ENCODE data around the gene GALNS.

The GALNS gene

DNA sequence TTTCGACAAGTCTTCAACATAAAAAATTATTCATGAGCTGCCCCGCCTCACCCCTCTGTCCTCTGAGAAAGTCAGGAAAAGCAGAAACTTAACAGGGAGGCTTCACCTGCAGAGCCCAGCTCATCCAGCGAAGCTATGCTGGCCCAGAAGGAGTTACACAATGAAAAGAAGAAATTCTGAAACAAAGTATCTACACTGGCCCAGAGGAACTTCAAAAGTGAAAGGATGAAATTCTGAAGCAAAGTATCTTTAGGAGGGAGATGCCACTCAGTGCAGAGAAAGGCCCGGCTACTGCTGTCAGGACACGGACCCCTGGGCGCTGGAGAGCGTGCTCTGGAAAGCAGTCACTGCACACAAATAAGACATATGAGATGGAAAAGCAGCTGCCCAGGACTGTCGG, 1.6 kb downstream of the GALNS start:
- DNase-seq = no peak

DNA sequence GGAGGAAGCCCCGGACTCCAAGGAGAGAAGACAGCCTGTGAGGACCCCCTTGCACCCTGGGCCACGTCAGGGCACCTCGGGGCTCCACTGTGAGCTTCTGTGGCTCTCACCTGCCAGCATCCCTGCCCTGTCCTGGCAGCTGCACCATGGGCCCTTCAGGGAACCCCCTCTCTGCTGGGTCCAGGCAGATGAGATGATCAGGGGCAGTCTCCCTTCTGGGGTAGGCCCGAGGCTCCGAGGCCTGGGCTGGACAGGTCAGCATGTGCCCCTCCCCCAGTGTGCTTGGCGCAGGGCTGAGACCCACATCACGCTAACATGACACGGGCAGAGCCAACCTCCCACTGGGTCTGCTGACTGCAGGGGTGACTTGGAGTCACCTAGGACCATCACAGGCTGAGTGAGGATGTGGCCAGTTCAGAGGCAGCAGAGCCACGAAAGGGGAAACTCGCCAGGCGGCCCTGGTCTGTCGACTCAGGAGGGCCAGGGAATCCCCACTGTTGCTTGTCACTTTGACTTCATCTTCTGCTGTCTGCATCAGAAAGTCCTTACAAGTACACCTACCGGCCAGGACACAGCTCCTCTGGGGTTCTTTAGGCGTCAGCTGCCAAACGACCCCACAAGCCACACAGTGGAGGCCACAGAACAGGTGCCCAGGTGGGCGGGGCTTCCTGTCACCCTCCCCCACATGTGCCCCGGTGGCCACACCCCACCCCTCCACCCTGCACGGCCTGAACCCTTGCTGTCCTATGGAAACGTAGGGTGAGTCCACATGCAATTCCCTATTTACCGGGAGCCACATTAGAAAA, 2.2 kb downstream of the GALNS start:
- DNase-seq = no peak

DNA sequence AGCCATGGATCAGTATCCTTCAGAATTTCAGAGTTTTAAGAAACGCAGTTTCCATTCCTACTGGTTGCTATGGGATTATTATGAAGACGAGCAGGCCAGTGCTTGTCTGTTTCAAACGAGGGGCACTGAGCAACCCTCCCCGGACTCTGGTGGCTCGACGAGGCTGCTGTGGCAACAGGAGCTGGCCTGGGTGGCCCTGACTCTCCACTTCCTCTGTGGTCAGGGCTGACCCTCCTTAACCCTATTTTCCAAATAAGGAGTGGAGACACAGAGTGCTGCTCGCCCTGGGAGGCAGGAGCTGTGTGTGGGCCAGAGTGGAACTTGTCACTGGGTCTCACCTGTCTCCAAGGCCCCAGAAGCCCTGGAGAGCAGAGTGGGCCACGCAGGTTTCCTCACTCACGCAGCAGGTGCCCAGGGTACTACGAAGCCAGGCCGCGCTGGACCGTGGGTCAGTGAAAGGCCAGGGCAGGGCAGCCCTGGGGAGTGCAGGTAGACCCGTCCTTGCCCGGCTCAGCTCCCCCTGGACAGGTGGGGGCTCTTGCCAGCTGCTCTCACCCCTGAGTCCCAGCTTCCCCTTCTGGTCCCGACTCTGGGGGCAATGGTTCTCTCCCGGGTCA, 3.3 kb downstream of the GALNS start:
- no peak for DNase-seq

DNA sequence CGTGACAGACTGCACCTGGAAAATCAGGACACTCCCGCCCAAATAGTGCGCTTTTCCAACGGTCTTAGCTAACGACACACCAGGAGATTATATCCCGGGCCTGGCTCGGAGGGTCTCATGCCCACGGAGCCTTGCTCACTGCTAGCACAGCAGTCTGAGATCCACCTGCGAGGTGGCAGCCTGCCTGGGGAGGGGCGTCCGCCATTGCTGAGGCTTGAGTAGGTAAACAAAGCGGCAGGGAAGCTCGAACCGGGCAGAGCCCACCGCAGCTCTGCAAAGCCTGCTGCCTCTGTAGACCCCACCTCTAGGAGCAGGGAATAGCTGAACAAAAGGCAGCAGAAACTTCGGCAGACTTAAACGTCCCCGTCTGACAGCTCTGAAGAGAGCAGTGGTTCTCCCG, 5.1 kb downstream of the GALNS start:
- no peak for DNase-seq

DNA sequence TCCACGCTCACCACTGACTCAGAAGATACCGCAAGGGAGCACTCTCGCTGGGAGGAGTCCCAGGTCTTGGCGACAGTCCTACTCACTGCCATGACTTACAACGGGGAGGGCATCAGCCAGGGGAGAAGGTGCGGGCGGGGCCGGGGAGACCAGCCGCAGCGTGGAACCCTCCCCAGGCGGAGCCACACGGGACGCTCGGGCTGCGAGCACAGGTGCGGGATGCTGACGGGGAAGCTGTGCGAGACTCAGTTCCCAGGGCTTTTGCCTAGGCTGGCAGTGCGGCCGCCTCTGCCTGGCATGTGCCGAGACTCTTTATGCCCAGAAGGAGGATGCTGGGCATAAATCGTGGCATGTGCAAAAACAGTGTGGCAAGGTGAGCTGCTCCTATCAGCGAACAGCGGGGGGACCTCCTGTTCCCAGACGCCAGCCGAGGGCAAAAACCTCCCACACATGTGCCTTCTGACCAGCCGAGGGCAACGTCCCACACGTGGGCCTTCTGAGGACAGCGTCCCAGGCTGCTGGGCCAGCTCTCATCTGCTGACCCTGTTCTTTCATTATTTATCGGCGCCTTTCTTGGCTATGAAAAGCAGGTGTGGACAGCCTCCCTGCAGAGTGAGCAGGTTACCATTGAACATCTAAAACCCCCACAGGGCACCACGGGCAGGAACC, 6.1 kb downstream of the GALNS start:
- DNase-seq = no peak

DNA sequence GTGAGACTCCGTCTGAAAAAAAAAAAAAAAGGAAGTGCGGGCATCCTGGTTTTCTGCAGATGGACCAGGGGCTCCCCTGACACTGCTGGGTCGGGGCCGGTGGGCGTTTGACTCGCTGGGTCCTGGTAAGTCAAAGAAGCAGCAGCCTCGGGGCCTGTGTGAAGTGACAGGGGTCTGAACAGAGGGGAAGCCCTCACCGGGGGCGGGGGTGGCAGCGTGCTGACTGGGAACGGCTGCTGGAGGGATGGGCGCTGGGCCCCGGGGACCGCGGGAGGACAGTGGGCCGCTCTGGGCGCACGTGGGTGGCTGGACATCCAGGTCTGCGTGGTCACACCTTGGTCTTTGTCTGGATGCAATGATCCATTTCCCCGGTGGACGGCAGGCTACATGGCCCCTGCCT, 8.2 kb downstream of the GALNS start:
- no peak for DNase-seq

DNA sequence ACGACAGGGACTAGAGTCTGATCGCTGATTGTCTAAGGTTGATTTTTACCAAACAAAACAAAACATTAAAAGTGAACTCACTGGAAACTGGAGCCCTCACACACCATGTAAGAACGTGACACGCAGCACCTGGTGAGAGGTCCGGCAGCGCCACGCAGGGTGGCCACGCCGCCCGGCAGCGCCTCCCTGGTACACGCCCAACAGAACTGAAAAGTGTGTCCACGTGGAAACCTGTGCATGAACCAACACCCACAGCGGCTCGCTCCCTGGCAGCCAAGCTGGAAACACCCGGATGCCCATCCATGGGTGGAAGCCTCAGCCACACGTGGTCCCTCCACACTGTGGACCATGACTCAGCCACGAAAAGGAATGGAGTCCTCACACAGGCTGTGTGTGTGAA, 9.1 kb downstream of the GALNS start:
- DNase-seq = no peak

DNA sequence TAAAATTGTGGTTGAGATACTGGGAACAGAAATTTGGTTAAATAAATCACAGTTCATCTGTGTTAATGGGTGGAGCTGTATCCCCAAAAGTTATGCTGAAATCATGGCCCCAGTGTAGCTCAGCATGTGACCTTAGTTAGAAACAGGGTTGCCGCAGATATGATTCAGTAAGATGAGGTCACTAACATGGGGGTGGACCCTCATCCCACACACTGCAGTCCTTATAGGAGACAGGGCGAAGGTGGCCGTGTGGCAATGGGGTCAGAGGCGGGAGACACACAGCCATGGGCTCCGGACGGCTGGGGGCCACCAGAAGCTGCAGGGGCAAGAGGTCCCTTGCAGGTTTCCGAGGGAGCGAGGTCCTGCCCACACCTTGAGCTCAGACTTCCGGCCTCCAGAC, 10.7 kb downstream of the GALNS start:
- DNase-seq = no peak

DNA sequence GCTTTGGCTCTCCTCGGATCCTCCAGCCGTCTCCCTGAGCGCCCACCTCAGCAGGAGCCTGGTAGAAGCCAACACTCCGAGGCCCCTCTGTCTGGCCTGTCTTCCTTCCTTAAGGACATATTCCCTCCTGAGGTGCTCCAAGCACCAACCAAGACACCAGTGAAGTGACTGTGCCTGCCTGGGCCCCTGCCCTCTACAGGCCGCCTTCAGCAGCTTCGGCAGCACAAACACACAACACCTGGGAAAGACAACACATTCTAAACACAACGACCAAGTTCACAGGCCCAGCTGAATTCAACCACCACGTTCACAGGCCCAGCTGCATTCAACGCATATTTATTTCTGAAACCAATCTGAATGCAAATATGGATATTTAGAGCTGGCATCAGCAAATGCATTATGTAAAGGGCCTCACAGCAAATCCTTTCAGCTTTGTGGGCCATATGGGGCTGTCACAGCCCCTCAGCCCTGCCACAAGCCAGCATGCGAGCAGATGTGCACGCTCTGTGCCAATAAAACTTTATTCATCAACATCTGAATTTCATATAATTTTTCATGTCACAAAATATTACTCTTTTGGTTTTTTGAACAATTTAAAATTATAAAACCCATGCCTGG, 12.2 kb downstream of the GALNS start:
- no peak for DNase-seq

DNA sequence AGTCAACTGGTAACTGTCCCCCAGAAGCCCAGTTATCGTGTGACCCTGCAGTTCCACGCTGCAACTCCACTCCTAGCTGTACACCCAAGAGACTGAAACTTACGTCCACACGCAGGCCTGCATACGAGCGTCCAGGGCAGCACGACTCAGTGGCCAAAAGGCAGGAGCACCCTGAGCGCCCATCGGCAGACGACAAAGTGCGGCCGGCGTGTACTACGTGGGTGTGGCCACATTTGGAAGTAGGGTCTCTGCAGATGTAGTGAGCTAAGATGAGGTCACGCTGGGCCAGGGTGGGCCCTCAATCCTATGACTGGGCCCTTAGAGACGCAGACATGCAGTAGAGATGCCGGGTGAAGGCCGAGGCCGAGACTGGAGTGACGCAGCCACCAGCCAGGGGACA, 13.5 kb downstream of the GALNS start:
- no peak for DNase-seq

DNA sequence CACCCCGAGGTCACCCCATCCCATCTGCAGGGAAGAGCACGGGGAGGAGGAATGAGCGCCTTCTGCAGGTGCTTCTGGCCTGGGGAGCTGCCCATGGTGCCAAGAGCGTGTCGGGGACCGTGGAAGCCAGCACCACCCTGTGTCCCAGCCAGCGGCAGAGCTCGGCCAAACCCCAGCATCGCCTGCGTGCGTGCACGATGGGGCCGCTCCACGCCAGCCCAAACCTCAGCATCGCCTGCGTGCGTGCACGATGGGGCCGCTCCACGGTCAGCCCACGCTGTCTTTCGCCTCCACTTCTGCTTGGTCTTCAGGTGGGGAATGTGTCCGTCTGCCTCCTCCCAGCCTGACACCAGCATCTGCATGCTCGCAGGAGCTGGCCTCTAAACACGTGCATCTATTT, 13.9 kb downstream of the GALNS start:
- DNase-seq = no peak

DNA sequence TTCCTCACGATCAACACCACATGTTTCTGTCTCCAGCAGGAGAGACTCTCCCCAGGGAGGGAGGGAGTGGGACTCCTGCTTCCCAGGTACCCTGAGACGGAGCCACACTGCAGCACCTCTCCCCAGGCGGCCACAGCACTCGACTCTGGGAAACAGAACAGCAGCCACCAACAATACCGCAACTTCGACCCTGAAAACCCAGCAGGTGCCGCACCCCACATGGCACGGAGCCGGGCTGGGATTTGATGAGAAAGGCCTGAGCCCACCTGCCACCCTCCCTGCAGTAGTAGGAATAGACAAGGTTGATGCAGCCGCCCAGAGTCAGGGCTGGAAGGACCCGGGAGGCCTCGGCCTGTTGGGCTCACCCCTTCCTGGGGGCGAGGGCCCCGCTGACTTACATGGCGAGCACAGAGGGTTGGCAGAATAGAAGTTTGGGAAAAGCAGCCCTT, 14.4 kb downstream of the GALNS start:
- DNase-seq = no peak

DNA sequence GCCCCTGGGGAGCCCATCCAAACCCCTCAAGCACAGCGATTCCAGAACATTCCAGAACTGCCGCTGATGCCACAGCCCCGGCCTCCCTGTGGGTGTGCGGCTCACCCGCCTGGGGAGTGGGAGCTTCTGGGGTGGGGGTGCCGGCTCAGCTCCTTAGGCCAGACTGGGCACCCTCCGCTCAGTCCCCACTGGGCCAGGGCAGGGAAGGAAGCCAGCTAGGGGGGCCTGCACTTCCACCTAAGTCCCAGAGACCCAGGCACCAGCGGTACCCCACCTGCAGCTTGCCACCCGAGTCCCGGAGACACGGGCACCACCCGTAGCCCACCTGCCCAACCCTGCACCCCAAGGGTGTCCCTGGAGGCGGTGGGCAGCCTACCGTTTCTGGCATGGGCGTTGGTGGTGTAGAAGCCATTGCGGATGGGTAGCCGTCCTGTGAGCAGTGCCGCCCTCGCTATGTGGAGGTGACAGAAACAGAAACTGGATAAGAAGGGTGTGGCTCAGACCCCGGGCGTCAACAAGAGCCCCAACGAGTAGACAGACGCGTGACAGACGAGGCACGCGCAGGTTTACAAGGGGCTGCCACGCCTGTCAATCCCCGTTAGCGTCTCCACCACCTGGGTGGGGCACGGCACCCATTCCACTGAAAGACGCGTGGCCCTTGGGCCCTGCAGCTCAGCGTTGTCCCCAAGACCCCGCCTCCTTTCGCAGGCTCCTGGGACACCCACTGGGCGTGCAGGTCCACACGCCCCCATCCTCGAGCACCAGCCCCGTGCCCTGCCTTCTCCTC, 15.0 kb downstream of the GALNS start:
- DNase-seq = no peak

DNA sequence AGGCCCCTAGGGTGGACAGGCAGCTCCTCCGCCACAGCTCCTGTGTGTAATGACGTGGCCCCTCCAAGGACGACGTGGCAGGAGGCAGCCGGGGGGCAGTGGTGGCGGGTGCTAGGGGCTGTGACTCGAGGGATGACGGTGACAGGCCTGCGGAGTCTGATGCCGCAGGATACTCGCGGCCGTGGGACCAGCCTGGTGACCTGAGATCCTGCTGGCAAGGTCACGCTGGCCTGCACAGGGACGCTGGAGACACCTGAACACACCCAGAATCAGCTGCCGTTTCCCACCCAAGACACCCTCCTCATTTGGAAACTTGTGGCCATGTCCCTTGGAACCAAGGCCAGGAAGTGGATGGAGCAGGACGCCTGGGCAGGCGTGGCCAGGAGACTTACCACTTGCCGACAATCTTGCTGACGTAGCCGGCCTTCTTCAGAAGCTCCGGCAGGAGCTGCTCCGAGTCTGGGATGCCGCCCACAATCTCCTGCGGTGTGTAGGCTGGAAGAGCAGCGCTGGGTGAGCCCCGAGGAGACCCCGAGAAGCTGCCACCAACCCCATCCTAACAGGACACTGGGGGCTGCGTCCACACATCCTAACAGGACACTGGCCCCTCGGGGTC, 16.0 kb downstream of the GALNS start:
- DNase-seq = no peak

DNA sequence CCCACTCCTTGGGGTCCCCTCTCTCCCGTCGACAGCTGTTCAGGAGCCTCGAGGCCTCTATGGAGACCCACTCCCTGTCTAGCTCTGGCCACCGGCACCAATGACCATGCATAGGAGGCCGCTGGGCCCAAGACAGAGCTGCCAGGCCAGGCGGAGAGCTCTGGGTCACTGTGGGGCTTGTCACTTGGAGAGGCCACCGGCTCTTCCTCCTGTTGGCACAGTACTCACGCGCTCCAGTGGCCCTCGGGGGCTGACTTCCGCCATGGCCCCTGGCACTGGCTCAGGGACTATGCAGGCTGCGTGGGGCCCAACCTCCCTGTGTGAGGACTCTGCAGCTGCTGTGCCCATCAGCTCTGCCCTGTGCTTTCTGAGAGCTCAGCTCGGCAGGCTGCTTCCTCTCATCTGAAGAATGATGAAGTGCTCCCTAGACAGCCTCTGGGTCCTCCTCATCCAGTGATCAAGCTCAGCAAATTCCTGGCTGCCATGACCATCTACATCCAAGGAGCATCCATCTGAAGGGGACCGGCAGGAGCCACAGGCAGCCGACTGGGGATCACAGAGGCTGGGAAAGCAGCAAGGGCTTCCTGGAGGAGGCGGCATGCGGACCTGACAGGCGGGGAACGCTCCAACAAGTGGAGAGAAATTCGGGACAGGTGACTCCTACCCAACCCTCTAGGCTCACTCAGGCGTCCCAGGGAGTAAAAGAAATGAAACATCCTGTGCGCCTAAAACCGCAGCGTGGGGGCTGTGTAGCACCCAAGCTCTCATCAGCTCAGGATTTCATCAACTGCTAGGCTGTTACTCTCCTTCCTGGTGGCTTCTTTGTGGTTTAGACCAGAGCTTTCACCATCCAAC, 16.8 kb downstream of the GALNS start:
- DNase-seq = no peak

DNA sequence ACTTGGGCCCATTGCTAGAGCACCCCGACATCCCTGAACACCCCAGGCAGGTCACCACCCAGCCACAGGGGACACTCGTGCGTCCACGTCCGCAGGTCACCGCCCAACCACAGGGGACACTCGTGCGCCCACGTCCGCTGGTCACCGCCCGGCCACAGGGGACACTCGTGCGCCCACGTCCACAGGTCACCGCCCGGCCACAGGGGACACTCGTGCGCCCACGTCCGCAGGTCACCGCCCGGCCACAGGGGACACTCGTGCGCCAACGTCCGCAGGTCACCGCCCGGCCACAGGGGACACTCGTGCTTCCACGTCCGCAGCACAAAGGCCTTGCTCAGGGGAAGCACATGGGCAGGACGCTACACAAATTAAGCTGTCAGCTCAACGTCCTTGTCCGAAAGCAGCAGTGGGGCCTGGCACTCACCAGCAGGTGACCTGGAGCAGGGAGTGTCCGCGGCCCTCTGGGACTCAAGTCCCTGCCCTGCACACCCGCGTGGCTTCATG, 17.7 kb downstream of the GALNS start:
- no peak for DNase-seq

DNA sequence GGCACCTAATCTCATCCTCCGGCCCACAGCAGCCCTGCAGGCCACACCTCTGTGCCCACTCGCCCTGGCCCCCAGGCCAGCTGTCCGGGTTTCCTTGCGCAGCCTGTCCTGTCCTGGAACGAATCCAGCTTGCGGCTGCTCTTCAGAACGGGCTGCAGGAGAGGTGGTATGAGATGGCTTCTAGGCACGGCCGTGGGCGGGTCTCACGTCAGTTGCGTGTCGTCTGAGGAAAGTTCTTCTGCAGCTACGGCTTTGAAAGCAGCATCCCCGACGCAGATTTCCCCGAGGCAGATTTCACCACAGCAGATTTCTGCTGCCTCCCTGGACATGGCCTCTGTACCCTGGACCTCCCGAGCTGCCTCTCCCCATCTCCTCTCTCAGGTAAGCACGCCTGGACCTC, 18.2 kb downstream of the GALNS start:
- no peak for DNase-seq

DNA sequence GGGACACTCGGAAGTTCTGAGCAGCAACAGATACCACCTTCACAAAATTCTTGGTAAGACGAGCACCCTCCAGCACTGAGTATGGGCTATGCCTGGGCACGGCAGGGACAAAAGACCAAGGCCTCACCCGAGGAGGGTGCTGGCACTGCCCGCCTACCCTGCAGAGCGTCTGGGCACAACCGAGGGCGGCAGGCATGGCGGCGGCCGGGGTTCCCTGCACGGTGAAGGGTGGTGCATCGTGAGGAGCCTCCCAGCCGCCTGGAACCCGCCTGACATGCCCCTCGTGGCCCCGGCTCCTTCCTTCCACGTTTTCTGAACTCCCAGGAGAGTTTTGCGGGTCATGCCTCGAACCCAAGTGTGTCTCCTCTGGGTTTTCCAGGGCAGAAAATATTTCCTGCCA, 18.9 kb downstream of the GALNS start:
- no peak for DNase-seq

DNA sequence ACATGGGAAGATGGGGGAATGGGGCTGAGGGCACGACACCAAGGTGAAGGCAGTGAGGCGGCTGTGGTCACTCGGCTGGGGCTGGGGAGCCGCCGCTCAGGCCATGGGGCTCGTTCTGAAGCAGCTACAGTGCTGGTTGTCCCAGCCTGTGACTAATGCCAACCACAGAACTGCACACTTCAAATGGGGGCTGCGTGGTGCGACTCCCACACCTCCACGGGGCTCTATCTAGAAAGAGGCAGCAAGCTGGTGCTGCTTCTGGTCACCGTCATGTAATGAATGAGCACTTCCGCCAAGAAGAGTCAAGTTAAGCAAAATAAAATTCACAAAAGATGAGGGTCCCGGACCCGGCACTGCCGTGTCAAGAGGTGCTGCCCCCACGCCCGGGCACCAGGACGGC, 20.0 kb downstream of the GALNS start:
- no peak for DNase-seq

DNA sequence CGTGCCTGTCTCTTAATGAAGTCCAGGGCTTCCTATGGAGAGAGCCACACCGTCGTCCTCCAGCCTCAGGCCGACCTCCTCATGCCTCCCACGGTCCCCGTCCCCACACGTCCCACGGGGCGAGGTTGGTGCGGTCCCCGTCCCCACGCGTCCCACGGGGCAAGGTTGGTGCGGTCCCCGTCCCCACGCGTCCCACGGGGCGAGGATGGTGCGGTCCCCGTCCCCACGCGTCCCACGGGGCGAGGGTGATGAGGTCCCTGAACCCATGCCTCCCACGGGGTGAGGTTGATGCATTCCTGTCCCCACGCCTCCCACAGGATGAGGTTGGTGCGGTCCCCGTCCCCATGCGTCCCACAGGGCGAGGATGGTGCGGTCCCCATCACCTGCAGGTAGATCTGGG, 20.9 kb downstream of the GALNS start:
- no peak for DNase-seq

DNA sequence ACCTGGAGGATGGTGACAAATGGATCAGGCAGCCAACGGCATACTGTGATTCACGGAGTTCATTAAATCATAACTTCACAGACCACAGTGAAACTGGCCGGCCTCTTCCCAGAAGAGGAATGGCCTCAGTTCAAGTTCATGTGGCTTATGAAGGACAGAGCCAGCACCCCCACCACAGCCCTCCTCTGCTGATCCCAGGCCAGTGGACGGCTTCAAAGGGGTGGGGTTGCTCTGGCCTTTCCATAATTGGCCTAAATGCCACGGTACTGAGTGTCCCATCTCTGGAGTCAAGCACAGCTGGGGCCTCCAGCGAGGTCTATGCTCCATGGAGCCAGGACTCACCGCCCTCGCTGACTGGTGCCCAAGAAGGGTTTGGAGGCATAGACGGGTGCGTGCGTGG, 21.4 kb downstream of the GALNS start:
- no peak for DNase-seq
